GM12891 (cell line): ENCODE results near the gene DIS3L2.

Source experiments
- POLR2A ChIP-seq: IDR thresholded peaks from 2 replicates; pipeline ENCODE4 v1.6.1; 2011; ENCODE audit warnings: low read depth, low read length, control low read depth
- POLR2AphosphoS5 ChIP-seq: IDR thresholded peaks from 2 replicates; pipeline ENCODE4 v1.6.1; 2011; ENCODE audit warnings: low read depth, low read length, control low read depth
- SPI1 ChIP-seq: IDR thresholded peaks from 2 replicates; pipeline ENCODE4 v1.6.1; 2011; ENCODE audit warnings: low read depth, low read length, control low read depth

GRCh38 chr2:231935207-231935524, 26.3 kb upstream of the DIS3L2 start:
- TF ChIP-seq POLR2AphosphoS5 = no peak
- TF ChIP-seq SPI1 = no peak
- TF ChIP-seq POLR2A = no peak
